ENCODE results near the gene LRRC74B.
"Not testable (repeated sequence)": the region's sequence is repeated elsewhere in the genome, so short reads cannot be mapped to it uniquely, and the experiment has no call there.

Gene LRRC74B

GRCh38 chr22:21076912-21077625, 31.3 kb downstream of the LRRC74B start:
- no peaks in the 10 kb centered on the region for H3K4me1 ChIP-seq
- H3K9me3 ChIP-seq: no peaks in the 10 kb centered on the region
- in situ Hi-C loops (cut with MboI; ENCODE audit: low sequenced_read_pairs): no loop called here
- no peaks in the 10 kb centered on the region for H3K36me3 ChIP-seq (replicated peaks)
- H3K27me3 ChIP-seq (ENCODE audit: low read depth): no peaks in the 10 kb centered on the region
- no peak for DNase-seq (ENCODE audit: low spot score in 2 of 2)
- H3K4me3 ChIP-seq: no peak overlapping the region

DNA sequence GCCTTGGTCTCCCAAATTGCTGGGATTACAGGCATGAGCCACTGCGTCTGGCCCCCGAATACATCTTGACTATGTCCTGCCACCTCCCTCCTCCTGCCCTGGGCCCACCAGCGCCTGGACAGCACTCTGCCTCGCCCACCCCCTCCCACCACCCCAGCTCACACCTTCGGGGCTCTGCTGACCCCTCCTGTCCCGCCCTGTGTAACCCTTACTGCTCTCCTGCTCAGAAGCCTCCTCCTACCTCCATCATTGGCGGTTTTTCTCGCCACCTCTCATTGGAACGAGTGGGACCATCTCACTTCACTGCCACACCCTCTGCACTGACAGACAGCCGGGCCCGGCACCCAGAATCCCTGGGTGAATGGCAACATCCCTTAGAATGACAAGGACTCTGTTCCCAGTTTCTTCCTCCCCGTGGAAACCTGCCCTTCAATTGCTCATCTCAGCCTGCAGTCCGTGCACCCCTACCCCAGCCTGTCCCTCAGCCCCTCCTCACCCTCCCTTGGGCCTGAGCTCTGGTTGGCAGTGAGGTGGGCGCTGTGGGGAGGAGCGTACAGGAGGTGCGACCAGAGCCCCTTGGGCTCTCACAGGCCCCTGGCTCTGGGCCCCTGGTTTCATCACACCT, 32.2 kb downstream of the LRRC74B start:
- Histone ChIP-seq H3K4me3 (no peak overlapping the region), H3K36me3 (replicated peaks) (no peaks in the 10 kb centered on the region), H3K9me3 (no peaks in the 10 kb centered on the region), H3K4me1 (no peaks in the 10 kb centered on the region), H3K27me3 (ENCODE audit: low read depth) (no peaks in the 10 kb centered on the region)
- no peak for DNase-seq (ENCODE audit: low spot score in 2 of 2)
- in situ Hi-C loops (cut with MboI; ENCODE audit: low sequenced_read_pairs): no loop called here

GRCh38 chr22:21078916-21079315, 33.2 kb downstream of the LRRC74B start:
- H3K36me3 ChIP-seq (replicated peaks): no peaks in the 10 kb centered on the region
- H3K27me3 ChIP-seq (ENCODE audit: low read depth): no peaks in the 10 kb centered on the region
- H3K4me3 ChIP-seq: no peak overlapping the region
- H3K4me1 ChIP-seq: no peaks in the 10 kb centered on the region
- in situ Hi-C loops (cut with MboI; ENCODE audit: low sequenced_read_pairs): no loop called here
- no peaks in the 10 kb centered on the region for H3K9me3 ChIP-seq
- DNase-seq (ENCODE audit: low spot score in 2 of 2): no peak

DNA sequence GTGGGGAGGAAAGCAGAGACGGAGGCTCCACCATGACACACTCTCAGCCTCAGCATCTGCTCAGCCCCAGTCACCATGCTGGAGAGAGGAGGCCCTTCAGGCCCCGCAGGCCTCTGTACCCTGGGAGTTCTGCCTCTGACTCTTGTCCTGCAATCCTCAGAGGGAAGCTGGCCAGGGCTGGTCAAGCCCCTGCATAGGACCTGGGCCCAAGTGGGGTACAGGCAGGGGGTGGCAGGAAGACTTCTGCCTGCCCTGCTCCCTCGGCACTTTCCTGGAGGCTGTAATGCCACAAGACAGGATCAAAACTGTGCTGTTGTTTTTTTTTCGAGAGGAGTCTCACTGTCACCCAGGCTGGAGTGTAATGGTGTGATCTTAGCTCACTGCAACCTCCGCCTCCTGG, 33.7 kb downstream of the LRRC74B start:
- no peaks in the 10 kb centered on the region for H3K27me3 ChIP-seq (ENCODE audit: low read depth)
- no peak for DNase-seq (ENCODE audit: low spot score in 2 of 2)

DNA sequence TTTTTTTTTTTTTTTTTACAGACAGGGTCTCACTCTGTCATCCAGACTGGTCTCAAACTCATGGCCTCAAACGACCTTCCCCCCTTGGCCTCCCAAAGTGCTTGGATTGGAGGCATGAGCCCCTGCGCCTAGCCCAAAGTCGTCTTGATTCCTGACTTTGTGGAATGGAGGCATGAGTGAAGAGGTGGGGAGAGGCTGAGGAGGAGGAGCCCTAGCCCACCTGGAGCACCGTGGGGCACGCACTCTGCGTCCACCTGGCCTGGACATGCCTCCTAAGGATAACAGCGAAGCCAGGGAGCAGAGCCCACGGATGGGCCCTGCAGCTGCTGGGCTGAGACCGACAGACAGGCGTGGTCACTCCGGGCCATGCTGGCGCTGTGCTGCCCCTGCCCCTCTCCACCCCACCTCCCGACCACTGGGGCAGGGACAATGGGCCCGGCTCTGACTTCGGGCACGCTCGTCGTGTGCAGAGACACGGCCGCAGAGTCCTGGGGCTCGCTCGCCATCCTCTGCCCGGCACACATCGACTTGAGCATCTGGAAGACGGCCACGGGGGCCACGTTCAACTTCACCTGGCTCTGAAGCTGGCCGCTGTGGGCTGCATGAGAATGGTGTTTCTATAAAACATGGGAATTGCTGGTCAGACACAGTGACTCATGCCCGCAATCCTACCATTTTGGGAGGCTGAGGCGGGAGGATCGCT, 34.8 kb downstream of the LRRC74B start:
- H3K4me3 ChIP-seq: no peak overlapping the region
- H3K27me3 ChIP-seq (ENCODE audit: low read depth): no peaks in the 10 kb centered on the region
- no peak for DNase-seq (ENCODE audit: low spot score in 2 of 2)
- no peaks in the 10 kb centered on the region for H3K36me3 ChIP-seq (replicated peaks)
- no peaks in the 10 kb centered on the region for H3K9me3 ChIP-seq
- in situ Hi-C loops (cut with MboI; ENCODE audit: low sequenced_read_pairs): no loop called here
- H3K4me1 ChIP-seq: no peaks in the 10 kb centered on the region

More for the DNA sequence above, 33.7 kb downstream of the LRRC74B start:
- in situ Hi-C loops (cut with MboI; ENCODE audit: low sequenced_read_pairs): no loop called here
- Histone ChIP-seq H3K4me1 (no peaks in the 10 kb centered on the region), H3K4me3 (no peak overlapping the region), H3K9me3 (no peaks in the 10 kb centered on the region), H3K36me3 (replicated peaks) (no peaks in the 10 kb centered on the region)

GRCh38 chr22:21082248-21082647, 36.5 kb downstream of the LRRC74B start:
- no peak for DNase-seq (ENCODE audit: low spot score in 2 of 2)
- in situ Hi-C loops (cut with MboI; ENCODE audit: low sequenced_read_pairs): no loop called here
- Histone ChIP-seq H3K9me3 (no peaks in the 10 kb centered on the region), H3K4me3 (no peak overlapping the region), H3K4me1 (no peaks in the 10 kb centered on the region), H3K27me3 (ENCODE audit: low read depth) (no peaks in the 10 kb centered on the region), H3K36me3 (replicated peaks) (no peaks in the 10 kb centered on the region)

GRCh38 chr22:21087119-21087518, 41.4 kb downstream of the LRRC74B start:
- Histone ChIP-seq H3K4me1 (no peaks in the 10 kb centered on the region), H3K9me3 (no peaks in the 10 kb centered on the region), H3K36me3 (replicated peaks) (no peaks in the 10 kb centered on the region), H3K4me3 (no peak overlapping the region), H3K27me3 (ENCODE audit: low read depth) (no peaks in the 10 kb centered on the region)
- DNase-seq (ENCODE audit: low spot score in 2 of 2): no peak
- in situ Hi-C loops (cut with MboI; ENCODE audit: low sequenced_read_pairs): no loop called here

DNA sequence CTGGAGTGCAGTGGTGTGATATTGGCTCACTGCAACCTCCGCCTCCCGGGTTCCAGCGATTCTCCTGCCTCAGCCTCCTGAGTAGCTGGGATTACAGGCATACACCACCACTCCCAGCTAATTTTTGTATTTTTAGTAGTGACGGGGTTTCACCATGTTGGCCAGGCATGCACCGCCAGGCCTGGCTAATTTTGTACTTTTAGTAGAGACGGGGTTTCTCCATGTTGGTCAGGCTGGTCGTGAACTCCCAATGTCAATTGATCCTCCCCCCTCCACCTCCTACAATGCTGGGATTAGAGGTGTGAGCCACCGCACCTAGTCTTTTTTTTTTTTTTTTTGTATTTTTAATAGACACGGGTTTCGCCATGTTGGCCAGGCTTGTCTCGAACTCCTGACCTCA, 42.2 kb downstream of the LRRC74B start:
- H3K4me3 ChIP-seq; H3K27me3 ChIP-seq (ENCODE audit: low read depth); DNase-seq (ENCODE audit: low spot score in 2 of 2); H3K36me3 ChIP-seq (replicated peaks); H3K9me3 ChIP-seq; in situ Hi-C loops (cut with MboI; ENCODE audit: low sequenced_read_pairs); H3K4me1 ChIP-seq: not testable (repeated sequence)

DNA sequence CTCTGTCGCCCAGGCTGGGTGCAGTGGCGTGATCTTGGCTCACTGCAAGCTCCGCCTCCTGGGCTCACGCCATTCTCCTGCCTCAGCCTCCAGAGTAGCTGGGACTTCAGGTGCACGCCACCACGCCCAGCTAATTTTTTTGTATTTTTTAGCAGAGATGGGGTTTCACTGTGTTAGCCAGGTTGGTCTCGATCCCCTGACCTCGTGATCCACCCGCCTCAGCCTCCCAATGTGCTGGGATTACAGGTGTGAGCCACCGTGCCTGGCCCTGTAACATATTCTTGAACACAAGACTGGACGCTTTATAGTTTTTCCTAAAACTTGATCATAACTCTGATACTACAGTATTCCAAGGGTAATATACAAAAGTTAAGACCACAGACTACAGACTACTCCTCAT, 45.5 kb downstream of the LRRC74B start:
- H3K9me3 ChIP-seq; H3K36me3 ChIP-seq (replicated peaks); H3K27me3 ChIP-seq (ENCODE audit: low read depth); DNase-seq (ENCODE audit: low spot score in 2 of 2); in situ Hi-C loops (cut with MboI; ENCODE audit: low sequenced_read_pairs); H3K4me1 ChIP-seq; H3K4me3 ChIP-seq: not testable (repeated sequence)

GRCh38 chr22:21092797-21093554, 47.2 kb downstream of the LRRC74B start:
- DNase-seq (ENCODE audit: low spot score in 2 of 2): no peak
- Histone ChIP-seq H3K4me3 (no peak overlapping the region), H3K9me3 (no peaks in the 10 kb centered on the region), H3K36me3 (replicated peaks) (no peaks in the 10 kb centered on the region), H3K4me1 (no peaks in the 10 kb centered on the region), H3K27me3 (ENCODE audit: low read depth) (no peaks in the 10 kb centered on the region)
- in situ Hi-C loops (cut with MboI; ENCODE audit: low sequenced_read_pairs): no loop called here

GRCh38 chr22:21093555-21094137, 47.9 kb downstream of the LRRC74B start:
- H3K4me1 ChIP-seq; H3K27me3 ChIP-seq (ENCODE audit: low read depth); H3K36me3 ChIP-seq (replicated peaks); DNase-seq (ENCODE audit: low spot score in 2 of 2); H3K9me3 ChIP-seq; H3K4me3 ChIP-seq; in situ Hi-C loops (cut with MboI; ENCODE audit: low sequenced_read_pairs): not testable (repeated sequence)

DNA sequence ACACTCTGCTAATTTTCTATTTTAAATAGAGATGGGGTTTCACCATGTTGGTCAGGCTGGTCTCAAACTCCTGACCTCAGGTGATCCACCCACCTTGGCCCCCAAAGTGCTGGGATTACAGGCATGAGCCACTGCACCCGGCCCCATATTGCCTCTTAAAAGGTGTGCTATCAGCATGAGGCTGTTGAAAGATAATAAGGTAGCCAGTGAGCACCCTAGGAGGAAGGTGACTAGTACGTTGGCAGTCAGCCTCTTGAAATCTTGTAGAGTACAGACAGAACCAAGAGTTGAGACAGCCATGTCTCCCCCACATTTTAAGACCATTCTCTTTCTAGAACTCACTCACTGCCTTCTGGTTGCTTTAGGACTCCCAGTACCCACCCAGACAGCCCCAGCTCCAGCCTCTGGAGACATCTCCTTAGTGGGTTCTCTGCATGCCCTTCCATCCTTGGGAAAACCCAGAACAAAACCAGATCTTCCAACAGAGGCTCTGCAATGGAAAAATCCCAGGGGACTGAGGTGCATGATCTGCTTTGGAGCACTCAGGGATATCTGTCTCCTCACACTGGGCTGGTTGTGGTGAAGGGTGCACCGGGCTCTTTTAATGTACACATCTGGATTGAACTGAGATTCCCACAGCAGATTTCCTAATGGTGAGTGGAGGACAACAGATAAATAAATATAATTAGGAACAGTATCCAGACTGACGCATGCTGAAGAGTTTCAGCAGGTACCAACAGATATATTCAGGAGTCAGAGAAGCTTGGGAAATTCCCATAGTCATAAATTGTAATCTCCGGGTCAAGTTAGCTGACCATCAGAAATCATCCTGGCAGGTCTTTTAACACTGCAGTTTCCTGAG, 49.4 kb downstream of the LRRC74B start:
- H3K4me1 ChIP-seq: no peaks in the 10 kb centered on the region
- in situ Hi-C loops (cut with MboI; ENCODE audit: low sequenced_read_pairs): no loop called here
- H3K36me3 ChIP-seq (replicated peaks): no peaks in the 10 kb centered on the region
- no peaks in the 10 kb centered on the region for H3K9me3 ChIP-seq
- no peak for DNase-seq (ENCODE audit: low spot score in 2 of 2)
- no peak overlapping the region for H3K4me3 ChIP-seq
- H3K27me3 ChIP-seq (ENCODE audit: low read depth): no peaks in the 10 kb centered on the region

DNA sequence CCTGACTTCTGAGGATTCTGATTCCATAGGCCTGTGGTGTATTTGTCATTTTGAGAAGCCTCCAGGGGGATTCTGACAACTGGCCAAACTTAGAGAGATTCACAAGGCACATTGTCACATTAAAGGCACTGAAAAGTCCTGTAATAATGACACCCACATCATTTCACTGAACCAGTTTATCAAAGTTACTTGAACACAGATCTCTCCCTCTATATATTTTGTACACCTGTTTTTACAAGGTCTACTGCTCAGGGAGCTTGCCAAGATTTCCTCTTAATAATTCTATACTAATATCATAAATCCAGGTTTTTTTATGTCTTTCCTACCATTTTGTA, 50.0 kb downstream of the LRRC74B start:
- in situ Hi-C loops (cut with MboI; ENCODE audit: low sequenced_read_pairs): no loop called here
- Histone ChIP-seq H3K4me1 (no peaks in the 10 kb centered on the region), H3K4me3 (no peak overlapping the region), H3K9me3 (no peaks in the 10 kb centered on the region), H3K36me3 (replicated peaks) (no peaks in the 10 kb centered on the region), H3K27me3 (ENCODE audit: low read depth) (no peaks in the 10 kb centered on the region)
- no peak for DNase-seq (ENCODE audit: low spot score in 2 of 2)
